Adrenal gland (tissue), 12 donors: ENCODE results near the gene CDC5L. TPM values are rescaled to one million over a fixed set of nuclear protein-coding genes. Genes with fewer than 3 reads are reported as not detected.

Experiments used
- DNase-seq, 7 donors: peaks; one replicate each; pipeline ENCODE4 v3.0.0-alpha.2; 2019 to 2020
- H3K27ac ChIP-seq, 5 donors: fragments of 200-600 bp; sonication (generic) in 4 of 5; 1 replicate in 3 of 5; 2 replicates in 2 of 5; pipeline versions ENCODE4 v1.5.1 to v1.8.0; 2016 to 2020; ENCODE audit warnings: mild to moderate bottlenecking in 1 of 5
- H3K27me3 ChIP-seq: fragments of 200-600 bp; 2 replicates; pipeline ENCODE4 v1.8.0; 2021
- H3K36me3 ChIP-seq, 2 donors: fragments of 200-600 bp; replicated peaks in 1 of 2; 1 replicate in 1 of 2; 2 replicates in 1 of 2; pipeline versions ENCODE4 v1.5.1 to v1.8.0; 2018 to 2022
- H3K4me1 ChIP-seq, 2 donors: fragments of 200-600 bp; replicated peaks in 1 of 2; 1 replicate in 1 of 2; 2 replicates in 1 of 2; pipeline versions ENCODE4 v1.5.1 to v1.8.0; 2018 to 2021
- H3K4me3 ChIP-seq, 4 donors: fragments of 200-600 bp; sonication (generic) in 3 of 4; one replicate each; pipeline ENCODE4 v1.5.1; 2016 to 2018
- H3K9me3 ChIP-seq, 3 donors: fragments of 200-600 bp; sonication (generic) in 1 of 3; replicated peaks in 1 of 3; 1 replicate in 2 of 3; 2 replicates in 1 of 3; pipeline versions ENCODE4 v1.5.1 to v1.8.0; 2016 to 2021
- POLR2A ChIP-seq, 2 donors: fragments of 450-650 bp; IDR thresholded peaks; one replicate each; pipeline ENCODE4 v1.6.1; 2017; ENCODE audit warnings: antibody characterized with exemption in 2 of 2, mild to moderate bottlenecking in 2 of 2, moderate library complexity in 1 of 2
- WGBS, 4 donors: extraction: QIAGEN DNeasy Blood & Tissue Kit in 2 of 4; methylation state at CpG; one replicate each; pipeline versions ENCODE4 v1.1.5 to v1.1.7; 2013 to 2017; 5-methylcytosine and 5-hydroxymethylcytosine counted together
- intact Hi-C, 2 donors: fragments of 100-400 bp; cut with DNase I; formaldehyde crosslinking; loops; one replicate each; pipeline versions ENCODE4 v1.14.1 to v1.15.0; 2022 to 2023
- polyA plus RNA-seq, 3 donors: library from polyadenylated mRNA; stranded (reverse); fragments of 200-250 nt in 2 of 3; fragments of 350-450 nt in 1 of 3; fragmentation: Illumina TruSeq in 1 of 3; extraction: RNeasy Lipid Tissue Mini Kit (QIAGEN cat#74804) in 1 of 3; gene quantifications; one replicate each; pipeline ENCODE4 v1.2.3, GENCODE V29; 2013 to 2014
- total RNA-seq, 9 donors: library from RNA; depleted of rRNA in 4 of 9; stranded (reverse); fragments of >200 nt in 4 of 9; fragments of 120-200 nt in 1 of 9; fragmentation: NEBNext Ultra II Directional in 1 of 9; extraction: Animal tissue kit (Norgen Biotek cat#: 25700) in 1 of 9; gene quantifications; one replicate each; pipeline versions ENCODE4 v1.1.0 to v1.2.4, GENCODE V29; 2013 to 2023
- TF ChIP-seq, protein P1 (sequence below), 6 experiments: fragments of 450-650 bp in 4 of 6; fragments of 200-600 bp in 2 of 6; sonication (generic) in 1 of 6; IDR thresholded peaks; 1 replicate in 5 of 6; 2 replicates in 1 of 6; pipeline versions ENCODE4 v1.5.1 to v1.8.0; 2016 to 2021; ENCODE audit warnings: antibody characterized with exemption in 6 of 6, mild to moderate bottlenecking in 2 of 6, moderate library complexity in 1 of 6
- donor health status: healthy with polysubstance abuse.
- donor health status: Bipolar disorder and iron deficiency.
- donor health status: DM: yes; HTN: yes; CAD: no.
- donor health status: DM: no; HTN: no; CAD: no.
- donor health status: DM: no; HTN: no; CAD: no.
- donor health status: DM: yes; HTN: yes; CAD: no.

Gene CDC5L
- total and polyA plus RNA-seq, 12 donors, result 5.6 to 39.3 (median 20.8) TPM

DNA sequence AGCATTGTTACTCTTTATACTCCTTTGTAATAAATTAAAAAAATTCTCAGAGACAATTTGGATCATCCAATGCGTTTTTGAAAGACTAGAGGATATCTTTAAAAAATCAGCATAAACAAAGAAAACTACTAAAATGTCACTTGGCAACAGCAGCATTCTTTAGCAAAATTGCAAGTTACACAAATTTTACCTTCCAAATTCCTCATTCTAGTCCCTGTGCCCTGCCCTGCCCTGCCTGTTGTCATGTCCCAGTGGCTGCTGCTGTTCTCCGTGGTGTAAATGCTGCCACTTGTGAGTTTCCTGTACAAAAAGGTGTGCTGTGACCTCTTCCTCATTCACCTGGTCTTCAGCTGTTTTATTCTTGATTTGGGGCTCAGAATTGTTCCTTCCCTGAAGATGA, 83.2 kb downstream of the CDC5L start:
- intact Hi-C loops, result loop anchor here (10.0 kb wide), 2 partner anchors 164 to 1244 kb away; no protein-coding TSS in a partner anchor

DNA sequence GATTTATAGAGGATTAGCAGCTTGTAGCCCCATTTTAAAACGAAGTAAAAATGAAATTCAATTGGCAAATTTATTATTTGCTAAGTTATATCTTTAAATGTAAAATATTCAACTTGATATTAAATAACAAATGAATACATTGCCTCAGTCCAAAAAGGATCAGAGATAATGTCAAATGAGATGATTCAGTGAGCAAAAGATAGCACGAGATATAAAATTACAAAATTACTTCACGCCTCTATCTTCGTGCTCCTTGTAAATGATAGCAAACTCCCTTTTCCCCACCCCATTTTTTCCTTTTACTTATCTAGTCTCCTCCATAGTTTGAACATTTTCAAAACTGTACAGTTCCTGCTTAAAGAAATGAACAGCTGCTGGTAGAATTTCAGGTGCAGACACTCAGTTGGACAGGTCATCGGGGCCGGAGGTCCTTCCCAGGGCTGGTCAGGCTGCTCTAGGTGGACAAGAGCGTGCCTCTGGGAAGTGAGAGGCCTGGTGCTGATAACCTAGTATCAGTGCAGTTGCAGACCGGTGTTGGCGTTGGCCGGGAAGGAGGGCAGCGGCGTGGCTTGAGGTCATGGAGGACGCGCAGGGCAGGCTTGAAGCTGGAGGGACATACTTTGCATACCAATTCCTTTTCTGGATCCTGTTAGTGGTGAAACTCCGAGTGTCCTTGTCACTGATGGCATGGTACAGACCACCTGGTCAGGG, 83.9 kb downstream of the CDC5L start:
- TF ChIP-seq, protein P1, sequence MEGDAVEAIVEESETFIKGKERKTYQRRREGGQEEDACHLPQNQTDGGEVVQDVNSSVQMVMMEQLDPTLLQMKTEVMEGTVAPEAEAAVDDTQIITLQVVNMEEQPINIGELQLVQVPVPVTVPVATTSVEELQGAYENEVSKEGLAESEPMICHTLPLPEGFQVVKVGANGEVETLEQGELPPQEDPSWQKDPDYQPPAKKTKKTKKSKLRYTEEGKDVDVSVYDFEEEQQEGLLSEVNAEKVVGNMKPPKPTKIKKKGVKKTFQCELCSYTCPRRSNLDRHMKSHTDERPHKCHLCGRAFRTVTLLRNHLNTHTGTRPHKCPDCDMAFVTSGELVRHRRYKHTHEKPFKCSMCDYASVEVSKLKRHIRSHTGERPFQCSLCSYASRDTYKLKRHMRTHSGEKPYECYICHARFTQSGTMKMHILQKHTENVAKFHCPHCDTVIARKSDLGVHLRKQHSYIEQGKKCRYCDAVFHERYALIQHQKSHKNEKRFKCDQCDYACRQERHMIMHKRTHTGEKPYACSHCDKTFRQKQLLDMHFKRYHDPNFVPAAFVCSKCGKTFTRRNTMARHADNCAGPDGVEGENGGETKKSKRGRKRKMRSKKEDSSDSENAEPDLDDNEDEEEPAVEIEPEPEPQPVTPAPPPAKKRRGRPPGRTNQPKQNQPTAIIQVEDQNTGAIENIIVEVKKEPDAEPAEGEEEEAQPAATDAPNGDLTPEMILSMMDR (IDR thresholded peaks at IDR 0.05), result no peak
- no peak for TF ChIP-seq POLR2A (IDR thresholded peaks at IDR 0.05)
- peak in 1 of 7 donors; percentile 46 for DNase-seq
- WGBS, 4 donors, result 79 to 82% (median 80%) methylated on average over 15 of the region's 15 CpGs
- intact Hi-C loops, result loop anchor here (10.0 kb wide), 2 partner anchors 163 to 1243 kb away; no protein-coding TSS in a partner anchor
- Histone ChIP-seq H3K4me3 (no peak overlapping the region), H3K27me3 (peaks cover 3% of the 10 kb centered on the region), H3K27ac (no peak overlapping the region), H3K9me3 (no peaks in the 10 kb centered on the region), H3K36me3 (no peaks in the 10 kb centered on the region), H3K4me1 (no peaks in the 10 kb centered on the region)

More for the DNA sequence above, 83.2 kb downstream of the CDC5L start:
- Histone ChIP-seq H3K4me1 (no peaks in the 10 kb centered on the region), H3K36me3 (no peaks in the 10 kb centered on the region), H3K4me3 (no peak overlapping the region), H3K27me3 (peaks cover 3% of the 10 kb centered on the region), H3K27ac (no peak overlapping the region), H3K9me3 (no peaks in the 10 kb centered on the region)
- peak in 1 of 7 donors; percentile 18 for DNase-seq
- 75 to 93% (median 90%) methylated on average over 2 of the region's 2 CpGs for WGBS, 4 donors
- TF ChIP-seq, protein P1 (IDR thresholded peaks at IDR 0.05), result no peak
- TF ChIP-seq POLR2A (IDR thresholded peaks at IDR 0.05), result no peak

DNA sequence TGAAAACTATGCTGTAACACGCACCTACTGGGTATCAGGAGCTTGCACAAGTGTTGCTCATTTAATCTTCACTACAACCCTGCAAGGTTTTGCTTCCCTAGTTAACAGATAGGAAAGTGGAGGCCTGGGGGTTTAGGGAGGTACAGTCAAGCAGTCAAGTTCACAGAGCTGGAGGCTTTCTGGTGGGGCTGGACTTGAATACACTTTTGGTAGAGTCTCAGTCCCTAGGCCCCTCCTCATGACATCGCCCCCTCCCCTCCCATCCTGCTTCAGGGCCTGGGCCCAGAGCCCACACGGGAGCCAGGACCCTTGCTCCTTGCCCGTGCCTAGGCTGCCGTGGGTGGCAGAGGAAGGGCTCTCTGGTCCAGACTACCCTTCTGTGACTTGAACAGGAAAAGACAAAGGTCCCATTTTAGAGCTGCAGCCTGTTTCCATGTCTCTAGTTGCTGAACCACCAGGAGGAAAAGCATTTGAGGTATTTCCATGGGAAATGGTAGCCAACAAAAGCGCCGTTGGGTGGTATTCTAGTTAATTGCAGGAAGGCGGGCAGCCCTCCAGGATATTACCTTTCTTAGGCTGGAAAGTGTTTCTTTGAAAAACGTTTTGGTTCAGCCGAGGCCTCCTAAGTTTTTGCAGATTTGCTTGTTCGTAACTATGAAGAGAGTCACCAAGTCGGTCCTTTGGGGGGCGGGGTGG, 84.9 kb downstream of the CDC5L start:
- 82 to 92% (median 84%) methylated on average over 10 to 13 of the region's 13 CpGs for WGBS, 4 donors
- no peaks in the 10 kb centered on the region for H3K36me3 ChIP-seq

More for the DNA sequence above, 84.9 kb downstream of the CDC5L start:
- no peaks in the 10 kb centered on the region for H3K9me3 ChIP-seq
- H3K27ac ChIP-seq, result no peak overlapping the region
- H3K4me1 ChIP-seq, result no peaks in the 10 kb centered on the region
- peaks cover 3% of the 10 kb centered on the region for H3K27me3 ChIP-seq
- intact Hi-C loops, result loop anchor here (10.0 kb wide), 2 partner anchors 162 to 1242 kb away; no protein-coding TSS in a partner anchor
- TF ChIP-seq, protein P1 (IDR thresholded peaks at IDR 0.05), result no peak
- TF ChIP-seq POLR2A (IDR thresholded peaks at IDR 0.05), result no peak
- no peak overlapping the region for H3K4me3 ChIP-seq
- peak in 1 of 7 donors; percentile 17 for DNase-seq
